AG09309 (cell line): Measurements from ENCODE around the gene PNISR.
"Not testable (repeated sequence)": the region's sequence is repeated elsewhere in the genome, so short reads cannot be mapped to it uniquely, and the experiment has no call there.

Experiments
- DNase-seq: peaks from one replicate; pipeline ENCODE4 v3.0.0-alpha.2; 2010; ENCODE audit warnings: low read depth
- H3K4me3 ChIP-seq: 2 replicates; pipeline ENCODE4 v1.5.1; 2011; ENCODE audit warnings: mild to moderate bottlenecking, low read depth, low read length, moderate library complexity; ENCODE audit not compliant: control insufficient read depth
- TF ChIP-seq, protein P1 (sequence below): IDR thresholded peaks from 2 replicates; pipeline ENCODE4 v1.5.1; 2011; ENCODE audit warnings: mild to moderate bottlenecking, low read depth, low read length, inconsistent platforms; ENCODE audit not compliant: insufficient read depth, control insufficient read depth; ENCODE audit errors: missing control alignments

PNISR gene, protein sequence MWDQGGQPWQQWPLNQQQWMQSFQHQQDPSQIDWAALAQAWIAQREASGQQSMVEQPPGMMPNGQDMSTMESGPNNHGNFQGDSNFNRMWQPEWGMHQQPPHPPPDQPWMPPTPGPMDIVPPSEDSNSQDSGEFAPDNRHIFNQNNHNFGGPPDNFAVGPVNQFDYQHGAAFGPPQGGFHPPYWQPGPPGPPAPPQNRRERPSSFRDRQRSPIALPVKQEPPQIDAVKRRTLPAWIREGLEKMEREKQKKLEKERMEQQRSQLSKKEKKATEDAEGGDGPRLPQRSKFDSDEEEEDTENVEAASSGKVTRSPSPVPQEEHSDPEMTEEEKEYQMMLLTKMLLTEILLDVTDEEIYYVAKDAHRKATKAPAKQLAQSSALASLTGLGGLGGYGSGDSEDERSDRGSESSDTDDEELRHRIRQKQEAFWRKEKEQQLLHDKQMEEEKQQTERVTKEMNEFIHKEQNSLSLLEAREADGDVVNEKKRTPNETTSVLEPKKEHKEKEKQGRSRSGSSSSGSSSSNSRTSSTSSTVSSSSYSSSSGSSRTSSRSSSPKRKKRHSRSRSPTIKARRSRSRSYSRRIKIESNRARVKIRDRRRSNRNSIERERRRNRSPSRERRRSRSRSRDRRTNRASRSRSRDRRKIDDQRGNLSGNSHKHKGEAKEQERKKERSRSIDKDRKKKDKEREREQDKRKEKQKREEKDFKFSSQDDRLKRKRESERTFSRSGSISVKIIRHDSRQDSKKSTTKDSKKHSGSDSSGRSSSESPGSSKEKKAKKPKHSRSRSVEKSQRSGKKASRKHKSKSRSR

DNA sequence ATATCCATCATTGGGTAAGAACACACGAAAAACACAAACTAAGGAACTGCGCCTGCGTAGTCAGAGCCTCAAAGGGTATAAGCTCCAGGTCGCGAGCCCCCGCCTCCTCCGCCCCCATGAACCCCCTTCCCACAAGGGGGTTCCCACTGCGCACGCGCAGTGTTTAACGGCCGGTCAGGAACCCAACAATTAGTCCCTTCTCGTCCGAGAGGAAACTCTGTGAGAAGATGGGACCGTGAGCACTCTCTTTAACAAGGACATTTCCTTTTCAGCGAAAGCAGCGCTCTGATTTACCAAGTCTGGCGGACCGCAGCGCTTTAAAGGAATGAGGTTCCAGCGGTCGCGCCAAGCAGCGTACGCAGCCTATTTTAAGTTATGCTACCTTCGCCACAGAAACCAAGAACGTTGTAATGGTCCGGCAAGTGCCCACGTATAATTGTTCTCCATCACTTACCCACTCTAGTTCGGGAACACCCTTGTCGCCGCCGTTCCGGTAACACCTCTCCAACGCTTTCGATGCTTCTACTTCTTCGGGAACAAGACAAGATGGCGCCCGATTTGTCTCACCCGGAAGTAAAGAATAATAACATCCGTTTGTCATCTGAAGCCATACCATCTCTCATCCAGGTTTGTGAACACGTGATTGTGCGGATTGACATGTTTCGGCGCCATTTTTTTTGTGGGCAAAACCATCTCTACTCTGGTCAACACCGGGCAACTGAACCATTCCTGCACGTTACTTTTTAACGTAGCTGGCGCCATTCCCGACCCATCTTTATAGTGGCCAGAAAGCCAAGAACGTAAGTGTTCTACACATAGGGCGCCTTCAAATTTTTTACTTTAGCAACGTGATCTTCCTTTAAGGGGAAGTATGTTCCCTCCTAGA lies at the start of gene PNISR:
Gene PNISR (minus strand): TSS at position 548 of the 886 bp plus-strand sequence. CDS start 10,649 bp downstream, outside the sequence.
- H3K4me3 ChIP-seq = peak within 1 kb of the TSS; percentile 81
- DNase-seq = peak; percentile 98
- TF ChIP-seq, protein P1, sequence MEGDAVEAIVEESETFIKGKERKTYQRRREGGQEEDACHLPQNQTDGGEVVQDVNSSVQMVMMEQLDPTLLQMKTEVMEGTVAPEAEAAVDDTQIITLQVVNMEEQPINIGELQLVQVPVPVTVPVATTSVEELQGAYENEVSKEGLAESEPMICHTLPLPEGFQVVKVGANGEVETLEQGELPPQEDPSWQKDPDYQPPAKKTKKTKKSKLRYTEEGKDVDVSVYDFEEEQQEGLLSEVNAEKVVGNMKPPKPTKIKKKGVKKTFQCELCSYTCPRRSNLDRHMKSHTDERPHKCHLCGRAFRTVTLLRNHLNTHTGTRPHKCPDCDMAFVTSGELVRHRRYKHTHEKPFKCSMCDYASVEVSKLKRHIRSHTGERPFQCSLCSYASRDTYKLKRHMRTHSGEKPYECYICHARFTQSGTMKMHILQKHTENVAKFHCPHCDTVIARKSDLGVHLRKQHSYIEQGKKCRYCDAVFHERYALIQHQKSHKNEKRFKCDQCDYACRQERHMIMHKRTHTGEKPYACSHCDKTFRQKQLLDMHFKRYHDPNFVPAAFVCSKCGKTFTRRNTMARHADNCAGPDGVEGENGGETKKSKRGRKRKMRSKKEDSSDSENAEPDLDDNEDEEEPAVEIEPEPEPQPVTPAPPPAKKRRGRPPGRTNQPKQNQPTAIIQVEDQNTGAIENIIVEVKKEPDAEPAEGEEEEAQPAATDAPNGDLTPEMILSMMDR = no peak

DNA sequence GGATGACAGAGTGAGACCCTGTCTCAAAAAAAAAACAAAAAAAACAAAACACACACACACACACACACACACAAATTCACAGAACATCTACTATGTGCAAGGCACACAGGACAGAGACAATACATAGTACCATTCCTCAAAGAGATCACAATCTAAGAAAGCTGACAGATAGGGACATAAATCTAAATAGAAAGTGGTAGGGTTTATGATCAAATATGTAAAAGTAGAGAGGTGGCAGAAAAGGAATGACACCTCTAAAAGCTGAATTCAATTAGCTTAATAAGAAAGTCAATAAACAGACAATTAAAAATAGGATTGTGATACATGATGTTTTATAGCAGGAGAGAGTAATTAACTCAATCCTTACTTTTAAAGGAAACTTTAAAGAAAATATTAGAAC lies 48.6 kb upstream of the PNISR start:
- TF ChIP-seq, protein P1 = no peak
- DNase-seq = no peak
- no peak overlapping the region for H3K4me3 ChIP-seq

DNA sequence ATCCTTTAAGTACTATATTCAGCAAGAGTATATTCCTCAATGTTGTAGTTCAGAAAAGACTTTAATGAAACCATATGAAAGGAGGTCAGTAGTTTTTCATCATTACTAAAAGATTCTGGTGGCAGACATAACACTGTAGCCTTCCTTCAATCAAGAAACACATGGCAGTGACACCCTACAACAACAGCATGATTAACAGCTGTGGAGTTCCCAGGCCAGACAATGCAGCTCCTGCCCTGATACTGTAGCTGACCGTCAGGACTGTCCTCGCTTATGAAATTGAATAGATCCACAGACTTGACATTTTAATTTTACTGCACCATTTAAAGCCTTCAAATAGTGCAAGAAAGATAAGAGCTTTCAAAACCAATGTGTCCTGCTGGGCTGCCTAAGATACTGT lies 46.5 kb upstream of the PNISR start:
- no peak for DNase-seq
- no peak overlapping the region for H3K4me3 ChIP-seq
- TF ChIP-seq, protein P1 = no peak

DNA sequence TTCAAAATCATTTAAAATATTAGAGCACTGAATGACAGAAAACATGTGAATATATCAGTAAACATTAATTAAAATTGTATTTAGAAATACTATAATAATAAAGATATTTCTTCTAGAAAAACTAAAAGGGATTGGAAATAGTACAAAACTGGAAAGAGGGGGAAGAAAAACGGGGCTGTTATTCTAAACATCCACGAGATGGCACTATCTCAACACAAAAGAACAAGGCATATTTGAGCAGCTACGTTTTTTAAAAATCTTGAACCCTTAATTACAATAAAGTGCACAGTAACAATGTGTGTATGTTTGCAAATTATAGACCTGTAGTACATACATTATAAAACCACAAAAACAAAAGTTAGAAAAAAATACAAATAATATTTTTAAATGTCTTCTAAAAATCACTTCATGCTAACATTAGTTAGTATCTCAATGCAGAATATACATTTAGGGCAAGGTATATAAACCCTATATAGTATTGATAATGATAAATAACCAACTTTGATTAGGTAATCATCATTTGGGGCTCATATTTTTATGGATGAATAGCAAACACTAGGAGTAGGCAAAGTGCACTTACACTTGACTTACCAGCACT lies 42.5 kb upstream of the PNISR start:
- H3K4me3 ChIP-seq = no peak overlapping the region
- TF ChIP-seq, protein P1 = peak; percentile 56
- no peak for DNase-seq

DNA sequence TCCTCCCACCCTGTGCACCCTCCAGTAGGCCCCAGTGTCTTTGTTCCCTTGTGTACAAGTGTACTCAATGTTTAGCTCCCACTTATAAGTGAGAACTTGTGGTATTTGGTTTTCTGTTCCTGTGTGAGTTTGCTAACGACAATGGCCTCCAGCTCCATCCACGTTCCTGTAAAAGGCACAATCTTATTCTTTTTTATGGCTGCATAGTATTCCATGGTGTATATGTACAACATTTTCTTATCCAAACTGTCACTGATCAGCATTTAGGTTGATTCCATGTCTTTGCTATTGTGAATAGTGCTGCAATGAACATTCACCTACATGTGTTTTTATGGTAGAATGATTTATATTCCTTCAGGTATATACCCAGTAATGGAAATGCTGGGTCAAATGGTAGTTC lies 34.0 kb upstream of the PNISR start:
- H3K4me3 ChIP-seq, DNase-seq: not testable (repeated sequence)

DNA sequence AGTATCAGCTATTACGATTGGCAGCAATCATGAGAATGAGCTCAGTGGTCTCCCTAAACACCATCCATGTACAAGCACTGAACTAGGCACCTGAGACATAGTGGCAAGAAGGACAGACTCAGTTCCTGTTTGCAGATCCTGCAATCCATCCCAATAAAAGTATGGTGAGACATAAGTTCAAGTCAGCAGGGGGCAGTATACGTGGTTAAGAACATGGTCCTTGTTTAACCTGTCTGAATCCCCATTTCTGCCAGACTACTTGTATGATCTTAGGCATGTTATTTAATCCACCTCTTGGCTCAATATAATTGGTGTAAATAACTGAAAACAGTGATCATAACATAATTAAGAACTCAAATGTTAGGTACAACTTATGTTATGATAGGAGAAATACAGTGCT lies 33.2 kb upstream of the PNISR start:
- no peak overlapping the region for H3K4me3 ChIP-seq
- TF ChIP-seq, protein P1 = peak; percentile 39
- DNase-seq = no peak
